GM19238 (cell line): Measurements from ENCODE around the gene ATXN7.

Experiments
- DNase-seq: peaks from one replicate; pipeline ENCODE4 v3.0.0; 2011; ENCODE audit warnings: low spot score; ENCODE audit not compliant: insufficient read length

ATXN7 gene

GRCh38 chr3:63905731-63906620 lies 42.3 kb downstream of the ATXN7 start:
- no peak for DNase-seq

- DNase-seq = no peak
These were observed 44.5 kb downstream of the ATXN7 start for GRCh38 chr3:63908081-63908736.

GRCh38 chr3:63908776-63909175 lies 45.1 kb downstream of the ATXN7 start:
- no peak for DNase-seq

DNA sequence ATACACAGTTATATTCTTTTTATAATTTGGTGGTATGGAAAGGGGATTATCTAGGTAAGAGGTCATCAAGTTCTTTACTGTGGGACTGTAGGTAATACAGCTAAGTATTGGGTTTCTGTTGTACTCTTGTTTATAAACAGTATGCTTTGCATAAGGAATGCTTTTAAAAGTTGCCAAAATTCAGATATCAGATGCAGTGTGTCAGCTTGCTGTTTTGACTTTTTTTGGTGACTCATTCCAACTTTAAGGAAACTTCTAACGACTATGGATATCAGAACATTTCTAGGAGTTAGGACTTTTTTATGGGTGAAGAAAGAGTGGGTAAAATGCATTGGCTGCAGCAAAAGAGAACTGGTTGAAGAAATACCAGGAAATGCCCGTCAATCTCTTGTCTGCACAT lies 45.8 kb downstream of the ATXN7 start:
- DNase-seq = no peak

DNA sequence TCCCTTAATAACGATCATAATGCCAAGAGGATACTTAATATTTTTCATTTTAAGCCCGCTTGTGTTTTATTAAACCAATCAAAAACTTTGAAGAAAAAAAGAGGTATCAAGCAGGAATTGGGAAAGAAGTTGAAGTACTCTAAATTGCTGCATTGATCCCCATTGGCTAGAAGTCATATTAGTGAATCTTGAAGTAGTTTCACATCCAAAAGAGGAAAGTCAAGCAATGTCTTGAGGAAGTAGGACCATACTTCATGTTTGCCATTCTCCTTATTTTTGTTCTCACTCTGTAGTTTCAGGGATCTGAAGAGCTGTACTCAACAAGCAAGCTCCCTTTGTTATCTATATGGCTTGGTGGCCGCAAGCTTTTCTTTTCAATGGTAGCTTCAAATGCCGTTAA lies 46.3 kb downstream of the ATXN7 start:
- no peak for DNase-seq

GRCh38 chr3:63910891-63911290 lies 47.2 kb downstream of the ATXN7 start:
- DNase-seq = peak; percentile 23

- DNase-seq = peak; percentile 20
These were observed 47.8 kb downstream of the ATXN7 start for GRCh38 chr3:63911509-63911872.

GRCh38 chr3:63911873-63912767 lies 48.5 kb downstream of the ATXN7 start, which contains the start of gene SCAANT1:
TSS of gene SCAANT1 (minus strand) at chr3:63912383.
- DNase-seq = peak; percentile 85

DNA sequence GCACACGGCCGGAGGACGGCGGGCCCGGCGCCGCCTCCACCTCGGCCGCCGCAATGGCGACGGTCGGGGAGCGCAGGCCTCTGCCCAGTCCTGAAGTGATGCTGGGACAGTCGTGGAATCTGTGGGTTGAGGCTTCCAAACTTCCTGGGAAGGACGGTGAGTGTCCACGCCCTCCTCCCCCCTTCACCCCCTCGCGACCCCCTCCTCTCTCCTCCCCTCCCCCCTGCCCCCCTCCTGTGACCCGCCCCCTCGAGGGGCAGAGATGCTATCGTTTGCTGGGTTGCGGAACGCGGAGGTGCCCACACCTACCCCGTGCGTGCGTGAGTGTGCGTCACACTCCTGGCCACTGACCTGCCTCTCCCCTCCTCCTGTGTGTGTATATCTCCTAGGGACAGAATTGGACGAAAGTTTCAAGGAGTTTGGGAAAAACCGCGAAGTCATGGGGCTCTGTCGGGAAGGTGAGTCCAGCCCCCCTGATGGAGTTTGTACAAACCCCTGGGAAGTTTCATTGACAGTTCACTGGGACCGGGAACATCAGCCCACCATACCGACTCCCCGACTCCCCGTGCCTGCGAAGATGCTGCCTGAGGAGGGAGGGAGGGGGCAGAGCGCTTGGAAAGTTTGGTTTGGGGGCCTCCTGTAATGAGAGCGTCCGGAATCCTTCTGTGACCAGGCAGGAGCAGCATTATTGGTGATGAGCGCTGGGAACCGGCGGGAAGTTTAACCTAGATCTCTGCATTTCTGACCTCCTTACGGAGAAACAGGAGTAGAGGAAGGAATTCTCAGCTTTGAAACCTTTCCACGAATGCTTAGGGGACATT lies 49.3 kb downstream of the ATXN7 start:
- peak; percentile 27 for DNase-seq

DNA sequence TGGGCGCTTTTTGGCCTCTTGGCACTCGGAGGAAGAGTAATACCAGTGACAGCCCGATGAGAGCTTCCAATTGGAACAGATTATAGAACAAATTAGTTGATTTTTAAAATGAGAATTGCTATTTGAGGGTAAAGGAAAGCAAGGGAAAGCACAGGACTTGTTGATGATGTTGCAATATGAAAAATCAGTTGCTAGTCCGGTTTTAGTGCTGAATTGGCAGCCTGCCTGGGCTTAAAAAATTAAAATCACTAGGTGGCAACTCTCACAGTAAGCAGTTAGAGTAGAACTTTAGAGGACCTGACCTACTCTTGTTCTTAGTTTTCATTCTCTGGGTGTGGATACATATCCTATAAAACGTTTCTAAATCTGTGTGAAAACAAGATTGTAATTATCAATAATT lies 50.6 kb downstream of the ATXN7 start:
- no peak for DNase-seq

DNA sequence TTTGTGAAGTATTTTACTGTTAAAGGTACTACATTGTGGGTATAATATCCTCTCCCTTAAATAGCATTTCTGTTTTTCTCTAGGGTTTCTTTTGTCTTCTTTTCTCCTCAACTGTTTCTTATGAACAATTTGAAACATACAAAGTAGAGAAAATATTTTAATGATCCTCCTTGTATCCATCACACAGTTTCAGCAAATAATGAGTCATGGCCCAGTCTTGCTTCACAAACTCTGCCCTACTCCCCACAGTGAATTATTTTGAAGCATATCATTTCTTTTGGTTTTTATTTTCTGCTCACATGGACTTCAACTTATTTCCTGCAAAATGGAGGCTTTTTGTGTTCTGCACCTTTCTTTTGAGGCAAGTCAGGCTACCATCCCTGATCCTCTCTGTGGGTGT lies 54.7 kb downstream of the ATXN7 start:
- DNase-seq = no peak

DNA sequence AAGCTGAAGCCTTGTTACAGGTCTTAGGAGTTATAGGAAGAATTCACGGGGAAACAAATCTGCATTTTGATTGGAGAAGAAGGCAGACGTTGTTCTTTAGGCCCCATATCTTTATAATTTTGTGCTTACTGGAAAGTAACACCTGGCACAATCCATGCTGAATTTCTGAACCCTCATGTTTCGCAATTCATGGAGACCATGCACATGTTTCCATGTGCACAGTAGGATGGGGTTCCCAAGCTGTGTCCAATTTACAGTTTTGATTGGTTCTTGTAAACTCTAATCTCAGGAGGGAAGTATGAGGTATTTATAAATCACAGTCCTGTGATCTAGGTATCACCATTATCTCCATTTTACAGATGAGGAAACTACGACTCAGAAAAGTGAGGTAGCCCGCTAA lies 56.3 kb downstream of the ATXN7 start:
- DNase-seq = no peak

GRCh38 chr3:63921741-63922482 lies 58.2 kb downstream of the ATXN7 start:
- DNase-seq = no peak

DNA sequence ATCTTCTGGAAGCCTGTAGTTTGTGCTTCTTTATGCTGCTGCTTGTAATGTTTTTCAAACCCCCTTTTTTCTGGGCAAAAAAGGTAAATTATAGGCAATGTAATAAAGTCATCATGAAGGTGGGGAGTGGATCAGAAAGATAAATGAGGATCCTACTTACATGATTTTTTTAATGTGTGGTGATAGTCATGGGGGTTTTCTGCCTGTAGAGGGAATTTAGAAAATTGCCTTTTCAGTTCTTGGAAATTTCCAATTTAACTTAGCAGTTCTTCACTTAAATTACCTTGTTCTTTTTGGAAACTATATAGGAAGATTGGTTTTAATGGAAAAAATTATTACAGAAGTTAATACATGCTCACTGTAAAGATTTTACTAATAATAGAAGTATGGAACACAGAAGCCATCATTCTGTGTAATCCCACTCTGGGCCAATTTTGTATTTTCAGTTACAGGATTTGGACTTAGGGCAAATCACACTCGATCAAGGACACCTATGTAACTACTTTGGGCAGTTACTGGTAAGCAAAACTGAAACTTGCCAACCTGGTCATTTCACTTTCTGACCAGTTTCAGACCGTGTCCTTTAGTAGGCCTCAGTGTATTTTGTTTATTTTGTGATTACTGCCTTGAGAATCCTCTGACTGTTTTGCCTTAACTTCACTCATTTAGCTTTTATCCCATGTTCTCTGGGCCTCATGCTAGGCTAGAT lies 59.0 kb downstream of the ATXN7 start:
- no peak for DNase-seq

GRCh38 chr3:63926309-63926708 lies 62.6 kb downstream of the ATXN7 start:
- no peak for DNase-seq

DNA sequence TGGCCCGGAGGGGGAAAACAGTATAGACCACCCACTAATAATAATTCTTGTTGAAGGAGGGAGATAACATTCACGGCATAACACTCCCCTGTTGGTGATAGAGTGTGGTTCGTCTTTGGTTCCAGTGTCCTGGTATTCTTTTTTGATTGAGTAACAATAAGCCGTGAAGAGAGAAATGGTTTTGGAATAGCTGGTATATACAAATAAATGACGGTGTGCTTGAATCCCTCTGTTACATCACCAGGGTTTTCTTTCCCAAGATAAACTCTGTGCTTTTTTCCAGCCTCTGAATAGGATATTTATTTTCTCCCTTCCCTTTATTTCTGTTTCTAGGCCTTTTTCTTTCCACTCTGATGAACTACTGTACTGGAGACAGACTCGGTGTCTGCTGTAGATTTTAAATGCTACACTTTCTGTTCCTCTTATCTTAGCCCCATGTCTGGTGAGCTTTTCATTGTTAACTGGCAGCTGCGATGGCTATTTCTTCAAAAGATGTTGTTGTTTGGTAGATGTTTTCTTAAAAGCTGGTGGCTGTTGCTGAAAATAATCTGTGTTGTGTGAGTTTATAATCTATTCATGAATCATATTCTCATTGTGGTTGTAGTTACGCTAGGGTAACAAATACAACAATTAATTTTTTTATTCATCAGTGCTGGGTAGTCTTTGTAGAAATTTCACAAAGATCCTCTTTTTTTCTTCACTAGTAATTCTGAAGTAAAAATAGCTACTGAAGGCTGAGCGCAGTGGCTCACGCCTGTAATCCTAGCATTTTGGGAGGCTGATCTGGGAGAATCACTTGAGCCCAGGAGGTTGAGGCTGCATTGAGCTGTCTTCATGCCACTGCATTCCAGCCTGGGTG lies 64.0 kb downstream of the ATXN7 start:
- DNase-seq = peak; percentile 20

GRCh38 chr3:63931290-63931689 lies 67.6 kb downstream of the ATXN7 start:
- no peak for DNase-seq

DNA sequence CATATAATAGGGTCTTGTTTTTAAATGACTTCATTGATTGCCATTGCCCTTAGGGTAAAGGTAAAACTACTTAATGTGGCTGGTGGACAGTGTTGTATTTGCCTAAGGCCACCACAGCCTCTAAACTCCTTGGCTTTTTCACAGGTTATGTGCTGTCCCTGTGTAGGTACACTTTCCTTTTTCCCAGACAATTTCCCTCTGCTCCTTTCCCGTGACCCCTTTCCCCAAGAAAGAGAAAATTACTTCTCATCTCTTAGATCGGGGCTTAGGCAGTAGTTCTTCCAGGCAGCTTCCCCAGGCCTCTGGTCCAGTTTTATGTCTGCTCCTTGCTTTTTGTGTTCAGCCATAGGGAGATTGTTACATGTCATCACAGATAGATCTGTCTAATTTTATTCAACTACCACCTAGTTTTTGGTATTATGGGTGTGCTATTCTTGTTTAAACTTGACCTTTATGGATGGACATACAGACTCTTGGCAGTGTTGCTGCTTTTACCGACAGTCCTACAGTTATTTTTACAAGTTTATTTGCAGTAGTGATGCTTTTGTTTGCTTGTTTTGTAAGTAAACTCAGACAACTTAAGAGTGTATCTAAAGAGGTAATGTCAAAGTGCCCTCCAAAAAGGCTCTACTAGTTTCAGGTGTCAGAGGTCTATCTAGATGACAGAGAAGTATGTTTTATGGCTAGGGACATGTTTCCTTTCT lies 69.0 kb downstream of the ATXN7 start:
- DNase-seq = no peak
